ENCODE measurements around the gene ABCA13.
A peak's percentile ranks its signal among the peaks of the same experiment; 100 is the strongest.
"Not testable (repeated sequence)": the region's sequence is repeated elsewhere in the genome, so short reads cannot be mapped to it uniquely, and the experiment has no call there.

ABCA13 gene

DNA sequence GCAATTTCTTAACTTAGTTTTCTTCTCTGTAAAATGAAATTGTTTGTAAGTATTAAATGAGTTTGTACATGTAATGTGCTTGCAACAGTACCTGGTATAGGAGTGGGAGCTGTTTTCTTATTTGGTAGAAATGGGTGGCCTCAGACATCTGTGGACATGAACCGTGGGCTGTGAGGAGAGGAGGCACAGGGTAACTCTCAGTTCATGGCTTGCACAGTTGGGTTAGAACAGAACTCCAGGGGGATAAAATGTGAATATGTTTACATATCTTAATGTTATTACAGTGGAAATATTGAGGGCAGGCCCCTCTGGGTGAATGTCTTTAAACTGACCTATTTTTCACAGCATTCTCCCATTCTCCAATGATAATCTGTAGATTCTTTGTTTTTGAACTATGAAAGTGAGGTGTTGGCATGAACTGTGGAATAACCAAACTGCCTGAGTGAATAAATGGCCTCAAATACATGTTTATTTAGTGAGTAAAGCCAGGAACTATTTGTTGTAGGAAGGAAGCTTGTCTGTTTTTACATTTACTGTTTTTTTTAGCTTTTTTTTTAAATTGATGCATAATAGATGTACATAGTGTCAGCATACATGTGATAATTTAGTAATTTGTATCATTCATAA, 2.6 kb downstream of the ABCA13 start:
- peak; percentile 81 for DNase-seq (ENCODE audit: low read depth, low spot score)

DNA sequence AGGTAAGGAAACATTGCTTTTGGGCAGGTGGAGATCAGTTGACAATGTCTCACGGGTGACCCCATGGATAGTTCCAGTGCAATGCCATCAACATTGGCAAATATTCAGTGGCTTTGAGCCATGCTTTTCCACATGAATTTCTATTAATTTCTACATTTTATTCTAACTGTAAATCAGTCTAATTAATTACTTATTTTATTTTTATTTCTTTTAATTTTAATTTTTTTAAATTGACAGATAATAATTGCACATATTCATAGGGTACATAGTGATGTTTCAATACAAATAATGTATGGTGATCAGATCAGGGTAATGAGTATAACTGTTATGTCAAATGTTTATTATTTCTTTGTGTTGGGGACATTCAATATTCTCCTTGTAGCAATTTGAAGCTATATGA, 3.8 kb downstream of the ABCA13 start:
- no peak for DNase-seq (ENCODE audit: low read depth, low spot score)

DNA sequence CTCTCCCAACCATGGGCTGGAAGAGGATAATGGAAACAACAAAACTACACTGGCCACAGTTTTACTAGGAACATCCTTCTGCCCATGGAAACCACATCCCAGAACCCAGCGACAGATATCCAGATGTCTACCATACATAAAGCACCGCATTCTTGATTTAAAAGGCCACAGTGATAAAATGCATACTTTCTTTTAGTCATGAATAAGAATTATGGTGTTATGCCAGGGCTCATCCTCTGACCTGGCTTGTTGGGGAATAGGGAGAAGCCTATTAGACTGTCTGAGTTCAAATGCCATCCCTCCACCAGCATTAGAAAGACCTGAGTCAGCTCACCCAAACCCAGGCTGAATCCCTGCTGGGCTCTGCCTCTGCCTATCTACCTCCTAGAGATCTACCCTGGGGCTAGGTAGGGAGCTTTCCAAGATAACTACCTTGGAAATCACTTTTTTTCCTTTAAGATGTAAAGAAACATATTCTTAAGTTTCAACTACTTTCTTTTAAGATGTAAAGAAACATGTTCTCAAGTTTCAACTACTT, 5.2 kb downstream of the ABCA13 start:
- no peak for DNase-seq (ENCODE audit: low read depth, low spot score)

DNA sequence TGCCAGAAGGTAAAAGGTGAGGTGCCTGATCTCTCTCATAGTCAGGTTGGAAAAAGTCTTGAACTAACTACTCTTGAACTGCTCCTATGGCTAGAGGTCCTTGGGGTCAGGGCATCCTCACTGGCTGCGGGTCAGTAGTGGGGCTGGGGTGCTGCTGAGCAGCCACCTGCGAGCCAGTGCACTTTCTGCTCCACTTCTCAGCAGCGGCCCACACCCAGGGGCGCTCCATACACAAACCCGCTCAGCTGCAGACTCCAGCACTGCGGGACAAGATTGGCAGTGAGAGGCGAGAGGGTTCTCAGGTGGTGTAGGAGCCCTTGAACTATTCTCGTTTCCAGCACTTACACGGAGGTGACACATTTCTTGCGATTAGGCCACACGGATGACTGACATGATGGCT, 6.0 kb downstream of the ABCA13 start:
- DNase-seq (ENCODE audit: low read depth, low spot score): no peak

DNA sequence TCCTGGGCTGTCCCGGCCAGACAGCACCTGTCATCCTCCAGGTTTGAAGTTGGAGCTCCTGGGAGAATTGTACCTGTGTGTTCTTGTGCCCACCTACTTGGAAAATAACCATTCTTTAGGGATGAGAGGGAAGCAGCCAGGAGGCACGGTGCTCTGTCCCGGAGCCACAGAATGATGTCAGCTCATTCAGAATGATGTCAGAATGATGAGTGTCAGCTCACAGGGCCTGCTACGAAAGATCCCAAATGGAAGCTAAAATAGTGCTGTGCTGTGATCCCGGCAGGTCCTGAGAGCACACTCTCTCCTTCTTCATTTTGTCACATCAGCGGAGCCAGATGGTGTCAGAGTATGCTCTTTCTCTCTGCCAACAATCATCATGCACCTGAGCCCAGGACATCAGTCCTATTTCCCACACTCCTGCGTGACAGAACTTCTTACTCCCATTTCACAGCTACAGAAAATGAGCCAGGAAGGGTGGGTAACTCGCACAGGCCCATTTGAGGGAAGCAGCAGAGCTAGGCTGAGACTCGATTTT, 8.3 kb downstream of the ABCA13 start:
- DNase-seq (ENCODE audit: low read depth, low spot score): no peak

DNA sequence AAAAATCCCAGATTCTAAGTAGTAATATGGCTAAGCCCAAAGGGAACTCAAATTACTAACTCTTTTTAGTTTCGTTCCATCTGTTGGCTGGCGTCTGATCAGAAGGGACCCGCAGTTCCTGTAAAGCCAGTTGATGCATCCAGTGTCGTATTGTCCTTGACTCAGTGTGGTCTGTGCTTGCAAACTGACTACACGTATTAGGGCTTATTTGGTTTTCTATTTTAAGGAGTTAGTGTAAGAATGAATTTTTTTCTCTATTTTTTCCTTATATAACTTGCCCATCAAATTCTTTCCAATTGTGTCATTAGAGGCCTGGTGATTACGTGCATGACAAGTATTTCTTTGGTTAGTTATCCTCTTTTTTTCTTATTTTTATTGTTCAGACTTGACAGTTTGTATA, 9.7 kb downstream of the ABCA13 start:
- DNase-seq (ENCODE audit: low read depth, low spot score): no peak

DNA sequence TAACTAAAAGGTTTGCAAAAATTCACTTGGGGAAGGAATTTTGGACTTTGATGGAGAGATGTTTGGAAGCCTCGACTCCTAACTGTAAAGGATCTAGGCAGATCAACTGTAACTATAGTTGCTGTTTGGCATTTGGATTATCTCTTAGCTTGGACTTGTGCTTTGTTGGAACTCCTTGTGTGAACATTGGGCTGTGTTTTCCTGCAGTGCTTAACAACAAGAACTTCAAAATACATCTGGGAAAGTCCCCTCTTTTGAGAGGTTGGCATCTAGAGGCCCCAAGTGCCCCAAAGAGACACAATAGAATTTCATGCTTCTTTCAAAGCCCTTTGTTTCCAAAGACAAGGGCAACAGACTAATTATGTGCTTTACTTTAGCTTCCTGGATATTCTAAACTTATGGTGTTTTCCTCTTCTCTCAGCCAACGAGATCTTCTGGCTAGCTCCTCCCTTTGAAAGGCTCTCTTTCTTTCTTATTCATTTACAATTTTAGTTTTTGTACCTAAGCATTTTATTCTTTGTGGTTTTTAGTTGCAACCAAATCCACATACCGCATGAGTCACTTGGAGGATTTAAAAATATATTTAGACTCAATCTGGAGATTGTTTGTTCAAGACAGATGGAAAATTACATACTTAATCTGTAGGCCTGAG, 11.6 kb downstream of the ABCA13 start:
- DNase-seq (ENCODE audit: low read depth, low spot score): peak; percentile 12

DNA sequence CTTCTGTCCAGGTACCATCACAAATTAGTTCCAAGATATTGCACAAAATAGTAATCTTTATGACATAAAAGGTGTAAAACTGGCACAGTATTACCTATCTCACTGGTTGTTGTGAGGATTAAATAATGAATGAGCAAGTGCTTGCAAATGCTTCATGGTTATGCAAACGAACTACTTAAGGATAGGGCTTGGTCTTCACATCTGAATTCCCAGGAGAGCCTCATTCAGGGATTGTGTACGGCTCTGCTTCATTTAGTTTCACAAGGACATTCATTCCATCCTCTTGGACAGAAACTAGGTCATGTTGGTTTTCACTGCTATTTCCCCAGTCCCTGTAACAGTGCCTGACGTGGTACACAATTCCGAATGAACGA, 12.1 kb downstream of the ABCA13 start:
- DNase-seq (ENCODE audit: low read depth, low spot score): no peak

DNA sequence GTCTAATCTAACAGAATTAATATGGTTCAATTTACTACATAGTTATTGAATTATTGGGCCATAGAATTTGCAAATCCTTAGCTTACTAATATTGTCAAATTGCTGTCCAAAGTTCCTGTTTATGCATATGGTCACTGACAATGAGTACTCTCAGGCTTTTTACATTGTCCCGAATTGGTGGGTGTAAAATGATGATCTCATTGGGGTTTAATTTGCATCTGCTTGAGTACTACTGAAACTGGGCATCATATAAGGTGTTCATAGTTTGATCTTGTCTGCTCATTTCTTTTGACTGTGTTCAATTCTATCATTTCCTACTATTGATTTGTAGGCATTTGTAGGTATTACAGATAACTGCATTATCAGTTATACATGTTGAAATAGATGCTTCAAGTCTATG, 12.7 kb downstream of the ABCA13 start:
- DNase-seq (ENCODE audit: low read depth, low spot score): no peak

DNA sequence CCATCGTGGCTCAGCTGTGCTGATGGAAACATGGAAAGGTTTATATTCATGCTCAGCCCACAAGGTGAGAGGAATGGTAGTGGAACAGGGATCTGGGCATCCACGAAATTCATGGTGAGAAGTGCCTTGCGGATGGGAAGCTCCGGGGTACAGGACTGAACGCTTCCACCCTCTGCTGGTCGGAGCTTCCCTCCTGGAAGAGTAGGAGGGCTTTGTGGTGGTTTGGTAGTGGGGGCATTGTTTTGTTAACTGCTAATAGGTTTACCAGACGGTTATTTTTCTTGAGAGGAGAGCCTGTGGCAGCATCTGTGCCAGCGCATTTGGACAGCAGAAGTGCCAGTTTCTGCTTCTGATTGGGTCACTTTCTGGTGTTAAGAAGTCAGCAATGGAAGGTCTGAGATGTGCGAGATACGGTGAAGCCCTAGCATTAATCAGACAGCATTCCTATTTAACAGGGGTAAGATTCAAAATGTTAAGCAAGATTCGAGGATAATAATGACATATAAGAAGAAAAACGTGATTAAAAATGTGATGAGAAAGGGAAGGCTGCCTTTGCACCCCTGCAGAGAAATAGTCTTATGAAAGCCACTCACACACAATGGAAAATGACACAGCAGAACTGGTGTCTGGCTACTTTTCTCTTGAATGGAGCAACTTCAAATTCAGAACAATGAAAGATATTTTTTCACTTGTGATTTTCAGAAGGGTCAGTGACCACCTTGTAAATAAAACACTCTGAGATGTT, 17.7 kb downstream of the ABCA13 start:
- DNase-seq (ENCODE audit: low read depth, low spot score): peak; percentile 18

DNA sequence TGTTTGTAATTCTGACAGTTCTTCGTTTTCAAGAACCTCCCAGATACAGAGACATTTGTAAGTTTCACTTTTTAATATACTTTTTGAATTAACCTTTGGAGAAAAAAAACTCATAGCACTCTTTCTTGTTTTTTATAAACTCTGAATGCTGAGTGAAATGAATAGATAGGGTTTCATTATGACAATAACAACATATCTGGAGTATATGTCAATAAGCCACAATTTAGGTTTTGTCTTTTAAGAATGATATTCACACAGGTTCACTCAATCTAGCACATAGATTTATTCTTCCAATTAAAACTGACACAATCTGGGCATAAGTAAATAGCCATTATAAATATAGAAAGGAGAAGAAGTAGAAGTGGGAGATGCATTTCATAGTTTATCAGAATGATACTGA, 21.7 kb downstream of the ABCA13 start:
- DNase-seq (ENCODE audit: low read depth, low spot score): no peak

DNA sequence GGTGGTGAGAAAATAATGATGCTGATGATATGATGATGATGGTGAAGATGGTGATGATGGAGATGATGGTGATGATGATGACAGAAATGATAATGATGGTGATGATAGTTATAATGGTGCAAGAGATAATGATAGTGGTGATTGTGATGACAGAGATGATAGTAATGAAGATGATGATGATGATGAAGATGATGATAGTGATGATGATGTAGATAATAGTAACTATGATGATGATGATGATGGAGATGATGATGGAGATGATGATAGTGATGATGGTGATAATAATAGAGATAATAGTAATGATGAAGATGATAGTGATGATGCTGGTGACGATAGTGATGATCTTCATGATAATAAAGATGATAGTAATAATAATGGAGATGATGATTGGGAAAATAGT, 22.2 kb downstream of the ABCA13 start:
- DNase-seq (ENCODE audit: low read depth, low spot score): no peak

DNA sequence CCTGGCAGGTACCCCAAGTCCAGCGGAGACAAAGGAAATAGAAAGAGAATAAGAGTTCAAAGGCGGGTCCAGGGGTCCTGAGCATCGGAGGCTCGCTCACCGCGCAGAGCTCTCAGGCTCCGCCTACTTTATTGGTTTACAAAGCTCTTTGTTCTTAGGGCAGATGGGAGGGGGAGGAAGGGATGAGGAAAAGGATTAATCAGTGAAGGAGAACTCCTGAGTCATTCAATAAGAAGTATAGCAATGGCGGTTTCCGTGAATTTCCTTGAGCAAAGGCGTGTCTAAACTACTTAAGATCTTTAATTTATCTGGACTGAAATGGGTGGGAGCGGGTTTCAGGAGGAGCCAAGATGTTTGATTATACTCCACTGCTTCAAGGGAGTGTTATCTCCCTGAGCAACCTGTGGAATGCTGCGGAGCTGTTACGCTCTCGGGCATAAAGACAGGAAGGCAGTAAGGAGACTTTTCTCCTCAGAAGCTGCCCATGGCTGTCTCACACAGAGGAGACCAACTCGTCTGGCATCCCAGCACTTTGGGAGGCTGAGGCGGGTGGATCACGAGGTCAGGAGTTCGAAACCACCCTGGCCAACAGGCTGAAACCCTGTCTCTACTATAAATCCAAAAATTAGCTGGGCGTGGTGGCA, 29.8 kb downstream of the ABCA13 start:
- DNase-seq (ENCODE audit: low read depth, low spot score): not testable (repeated sequence)

DNA sequence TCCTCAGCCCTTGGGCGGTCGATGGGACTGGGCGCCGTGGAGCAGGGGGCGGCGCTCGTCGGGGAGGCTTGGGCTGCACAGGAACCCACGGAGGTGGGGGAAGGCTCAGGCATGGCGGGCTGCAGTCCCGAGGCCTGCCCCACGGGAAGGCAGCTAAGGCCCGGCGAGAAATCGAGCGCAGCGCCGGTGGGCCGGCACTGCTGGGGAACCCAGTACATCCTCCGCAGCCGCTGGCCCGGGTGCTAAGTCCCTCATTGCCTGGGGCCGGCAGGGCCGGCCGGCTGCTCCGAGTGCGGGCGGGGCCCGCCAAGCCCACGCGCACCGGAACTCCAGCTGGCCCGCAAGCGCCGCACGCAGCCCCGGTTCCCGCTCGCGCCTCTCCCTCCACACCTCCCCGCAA, 31.7 kb downstream of the ABCA13 start:
- not testable (repeated sequence) for DNase-seq (ENCODE audit: low read depth, low spot score)

DNA sequence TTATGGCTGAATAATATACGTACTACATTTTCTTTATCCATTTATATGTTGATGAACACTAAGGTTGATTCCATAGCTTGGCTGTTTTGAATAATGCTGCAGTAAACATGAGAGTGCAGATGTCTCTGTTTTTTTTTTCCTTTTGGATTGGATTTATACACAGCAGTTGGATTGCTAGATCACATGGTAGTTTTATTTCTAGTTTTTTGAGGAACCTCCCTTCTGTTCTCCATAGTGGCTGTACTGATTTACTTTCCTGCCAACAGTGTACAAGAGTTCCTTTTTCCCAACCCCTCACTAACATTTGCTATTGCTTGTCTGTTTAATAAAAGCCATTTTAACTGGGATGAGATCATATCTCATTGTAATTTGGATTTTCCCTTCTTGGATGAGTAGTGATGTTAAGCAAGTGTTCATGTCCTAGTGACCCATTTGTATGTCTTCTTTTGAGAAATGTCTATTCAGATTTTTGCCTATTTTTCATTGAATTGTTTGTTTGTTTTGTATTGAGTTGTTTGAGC, 36.0 kb downstream of the ABCA13 start:
- DNase-seq (ENCODE audit: low read depth, low spot score): no peak

DNA sequence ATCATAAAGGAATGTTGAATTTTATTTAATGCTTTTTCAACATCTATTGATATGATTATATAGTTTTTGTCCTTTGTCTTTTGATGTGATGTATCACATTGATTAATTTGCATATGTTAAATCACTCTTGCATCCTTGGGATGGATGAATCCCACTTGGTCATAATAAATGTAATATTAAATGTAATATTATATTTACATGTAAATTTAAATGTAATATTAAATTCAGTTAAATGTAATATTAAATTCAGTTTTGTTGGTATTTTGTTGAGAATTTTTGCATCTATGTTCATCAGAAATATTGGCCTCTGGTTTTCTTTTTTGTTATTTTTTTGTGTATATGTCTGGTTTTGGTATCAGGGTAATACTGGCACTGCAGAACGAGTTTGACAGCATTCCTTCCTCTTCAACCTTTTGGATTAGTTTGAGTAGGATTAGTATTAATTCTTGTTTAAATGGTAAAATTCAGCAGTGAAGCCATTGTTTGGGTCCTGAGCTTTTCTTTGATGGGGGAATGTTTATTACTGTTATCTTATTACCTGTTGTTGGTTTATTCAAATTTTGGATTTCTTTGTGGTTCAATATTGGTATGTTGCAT, 37.8 kb downstream of the ABCA13 start:
- DNase-seq (ENCODE audit: low read depth, low spot score): no peak

DNA sequence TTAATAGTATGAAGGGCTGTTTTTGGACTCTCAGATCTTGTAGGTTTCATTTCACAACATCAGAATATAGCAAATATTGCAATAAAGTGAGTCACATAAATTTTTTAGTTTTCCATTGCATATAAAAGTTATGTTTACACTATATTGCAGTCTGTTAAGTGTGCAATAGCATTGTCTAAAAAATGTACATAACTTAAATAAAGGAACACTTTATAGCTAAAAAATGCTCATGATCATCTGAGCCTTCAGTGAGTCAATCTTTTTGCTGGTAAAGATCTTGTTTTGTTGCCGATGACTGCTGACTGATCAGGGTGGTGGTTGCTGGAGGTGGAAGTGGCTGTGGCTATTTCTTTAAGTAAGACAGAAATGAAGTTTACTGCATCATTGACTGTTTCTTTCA, 42.0 kb downstream of the ABCA13 start:
- DNase-seq (ENCODE audit: low read depth, low spot score): no peak

DNA sequence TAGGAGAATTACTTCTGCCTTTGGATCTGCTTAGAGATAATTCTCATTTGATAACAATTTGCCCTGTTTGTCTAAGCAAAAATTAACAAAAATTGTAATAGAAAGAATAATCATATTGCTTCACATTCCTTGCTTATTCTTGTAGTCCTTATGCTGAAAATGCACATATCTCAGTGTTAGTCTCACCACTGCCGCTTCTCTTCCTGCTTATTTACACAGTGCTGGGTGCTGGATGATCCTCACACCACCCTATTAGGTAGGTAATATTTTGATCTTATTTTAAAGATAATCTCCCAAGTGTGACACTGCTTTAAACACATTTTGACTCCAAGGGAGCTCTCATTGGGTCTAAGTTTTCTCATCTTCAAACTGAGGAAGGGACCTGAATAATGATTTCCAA, 46.0 kb downstream of the ABCA13 start:
- DNase-seq (ENCODE audit: low read depth, low spot score): no peak

DNA sequence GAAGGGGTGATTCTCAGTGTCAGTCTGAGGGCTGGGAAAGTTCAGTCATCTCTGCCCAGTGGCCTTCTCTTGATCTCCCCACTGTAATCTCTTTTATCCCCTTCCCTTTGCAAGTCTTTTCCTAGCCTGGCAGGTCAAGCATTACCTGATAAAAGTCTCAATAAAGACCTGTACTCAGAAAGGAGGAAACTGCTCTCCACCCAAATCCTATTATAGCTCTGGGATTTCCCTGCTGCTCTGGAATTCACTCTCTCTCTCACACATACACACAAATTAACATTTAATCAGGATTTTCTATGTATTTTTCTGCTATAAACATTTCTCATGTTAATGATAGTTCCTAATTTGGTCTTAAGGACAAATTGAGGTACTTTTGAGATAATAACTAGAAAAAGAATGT, 46.5 kb downstream of the ABCA13 start:
- no peak for DNase-seq (ENCODE audit: low read depth, low spot score)

DNA sequence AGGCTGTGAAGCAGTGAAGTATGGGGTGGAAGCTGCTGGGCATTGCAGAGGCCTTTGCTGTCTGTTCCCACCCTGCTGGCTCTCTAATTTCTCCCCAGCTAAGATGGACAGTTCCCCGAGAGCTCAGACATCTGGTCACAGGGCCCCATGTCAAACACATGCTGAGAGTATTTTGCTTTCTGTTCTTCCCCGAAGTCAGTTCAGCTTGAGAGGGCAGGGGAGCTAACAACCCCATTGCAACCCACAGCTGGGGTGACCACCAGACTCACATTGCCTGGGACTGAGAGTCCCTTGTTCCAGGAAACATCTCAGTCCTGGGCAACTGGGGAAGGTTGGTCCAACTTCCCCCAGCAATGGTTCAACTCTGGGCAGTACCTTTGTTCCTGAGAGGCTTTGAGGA, 52.8 kb downstream of the ABCA13 start:
- DNase-seq (ENCODE audit: low read depth, low spot score): no peak

DNA sequence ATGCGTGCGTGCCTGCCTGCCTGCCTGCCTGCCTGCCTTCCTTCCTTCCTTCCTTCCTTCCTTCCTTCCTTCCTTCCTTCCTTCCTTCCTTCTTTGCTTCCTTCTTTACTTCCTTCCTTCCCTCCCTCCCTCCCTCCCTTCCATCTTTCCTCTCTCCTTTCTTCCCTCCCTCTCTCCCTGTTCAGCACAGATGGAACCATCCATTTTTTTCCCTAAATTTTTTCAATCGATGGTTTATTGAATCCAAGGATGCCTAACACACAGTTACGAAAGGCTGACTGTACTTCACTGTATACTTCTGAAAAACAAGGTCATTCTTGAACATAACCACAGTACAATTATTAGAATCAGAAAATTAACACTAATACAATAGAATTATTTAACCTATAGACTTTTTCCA, 53.8 kb downstream of the ABCA13 start:
- DNase-seq (ENCODE audit: low read depth, low spot score): no peak

Measured in brain pericyte (primary cell).